Fibroblast of skin of right biceps (primary cell): ENCODE results near the gene LBHD2.
A peak's percentile ranks its signal among the peaks of the same experiment; 100 is the strongest.

Experiments
- DNase-seq: peaks from one replicate; pipeline ENCODE4 v3.0.0-alpha.2; 2013

LBHD2 gene

GRCh38 chr14:103070263-103070885 lies 13.6 kb upstream of the LBHD2 start:
- no peak for DNase-seq

GRCh38 chr14:103070971-103071542 lies 13.0 kb upstream of the LBHD2 start:
- DNase-seq, result no peak

- DNase-seq, result no peak
These were observed 12.3 kb upstream of the LBHD2 start for GRCh38 chr14:103071544-103072251.

- DNase-seq, result no peak
These were observed 11.2 kb upstream of the LBHD2 start for GRCh38 chr14:103072595-103073366.

- no peak for DNase-seq
These were observed 10.6 kb upstream of the LBHD2 start for GRCh38 chr14:103073367-103073875.

- DNase-seq, result no peak
These were observed 9.9 kb upstream of the LBHD2 start for GRCh38 chr14:103073876-103074728.

GRCh38 chr14:103074729-103075367 lies 9.2 kb upstream of the LBHD2 start:
- no peak for DNase-seq

GRCh38 chr14:103078420-103078749 lies 5.6 kb upstream of the LBHD2 start:
- peak; percentile 75 for DNase-seq

- DNase-seq, result no peak
These were observed 5.0 kb upstream of the LBHD2 start for GRCh38 chr14:103078860-103079587.

GRCh38 chr14:103081951-103082350 lies 2.1 kb upstream of the LBHD2 start:
- no peak for DNase-seq

- no peak for DNase-seq
These were observed 1.4 kb downstream of the LBHD2 start for GRCh38 chr14:103085106-103086091.

- DNase-seq, result no peak
These were observed 2.8 kb downstream of the LBHD2 start for GRCh38 chr14:103086771-103087342.

GRCh38 chr14:103087343-103087835 lies 3.4 kb downstream of the LBHD2 start:
- DNase-seq, result no peak

GRCh38 chr14:103088921-103089320 lies 4.9 kb downstream of the LBHD2 start:
- DNase-seq, result no peak

GRCh38 chr14:103089386-103090335 lies 5.7 kb downstream of the LBHD2 start:
- DNase-seq, result no peak

GRCh38 chr14:103090481-103091020 lies 6.5 kb downstream of the LBHD2 start:
- no peak for DNase-seq

- peak; percentile 40 for DNase-seq
These were observed 7.3 kb downstream of the LBHD2 start for GRCh38 chr14:103091041-103091882.
